Measurements from ENCODE around the gene TRPC1. TPM values are rescaled to one million over a fixed set of nuclear protein-coding genes. Genes with fewer than 3 reads are reported as not detected.

TRPC1 gene
- total RNA-seq, 1 donor from 2014 or later, result 12.3 TPM

GRCh38 chr3:142817356-142817755 is 93.5 kb downstream of the TRPC1 start:
- Histone ChIP-seq H3K27ac (no peak overlapping the region), H3K9me3 (no peaks in the 10 kb centered on the region), H3K4me3 (no peak overlapping the region), H3K27me3 (no peaks in the 10 kb centered on the region), H3K4me1 (no peaks in the 10 kb centered on the region), H3K36me3 (no peaks in the 10 kb centered on the region)
- no peak for DNase-seq (ENCODE audit: low spot score in 2 of 2)
- intact Hi-C loops (cut with DNase I), result no loop called here
- TF ChIP-seq, protein P1, sequence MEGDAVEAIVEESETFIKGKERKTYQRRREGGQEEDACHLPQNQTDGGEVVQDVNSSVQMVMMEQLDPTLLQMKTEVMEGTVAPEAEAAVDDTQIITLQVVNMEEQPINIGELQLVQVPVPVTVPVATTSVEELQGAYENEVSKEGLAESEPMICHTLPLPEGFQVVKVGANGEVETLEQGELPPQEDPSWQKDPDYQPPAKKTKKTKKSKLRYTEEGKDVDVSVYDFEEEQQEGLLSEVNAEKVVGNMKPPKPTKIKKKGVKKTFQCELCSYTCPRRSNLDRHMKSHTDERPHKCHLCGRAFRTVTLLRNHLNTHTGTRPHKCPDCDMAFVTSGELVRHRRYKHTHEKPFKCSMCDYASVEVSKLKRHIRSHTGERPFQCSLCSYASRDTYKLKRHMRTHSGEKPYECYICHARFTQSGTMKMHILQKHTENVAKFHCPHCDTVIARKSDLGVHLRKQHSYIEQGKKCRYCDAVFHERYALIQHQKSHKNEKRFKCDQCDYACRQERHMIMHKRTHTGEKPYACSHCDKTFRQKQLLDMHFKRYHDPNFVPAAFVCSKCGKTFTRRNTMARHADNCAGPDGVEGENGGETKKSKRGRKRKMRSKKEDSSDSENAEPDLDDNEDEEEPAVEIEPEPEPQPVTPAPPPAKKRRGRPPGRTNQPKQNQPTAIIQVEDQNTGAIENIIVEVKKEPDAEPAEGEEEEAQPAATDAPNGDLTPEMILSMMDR (IDR thresholded peaks at IDR 0.05), result no peak

DNA sequence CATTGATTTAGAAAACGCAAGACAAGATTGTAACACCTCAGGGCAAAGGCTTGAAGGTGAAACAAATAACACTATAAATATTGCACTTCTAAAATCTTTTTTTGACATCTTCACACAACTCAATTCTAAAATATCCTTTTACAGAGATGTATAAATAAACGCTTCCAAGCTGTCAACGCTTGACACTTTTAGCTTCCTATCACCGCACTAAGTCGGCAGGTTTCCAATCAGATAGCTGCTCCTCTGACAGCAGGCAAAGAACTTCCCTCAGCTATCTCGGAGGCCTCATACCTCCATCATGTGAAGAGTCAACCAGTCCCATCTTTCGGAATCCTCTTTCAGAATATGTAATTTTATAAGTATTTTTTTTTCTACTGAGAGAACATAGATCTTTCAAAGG is 94.1 kb downstream of the TRPC1 start:
- no peaks in the 10 kb centered on the region for H3K4me1 ChIP-seq
- intact Hi-C loops (cut with DNase I), result no loop called here

GRCh38 chr3:142818651-142819050 is 94.8 kb downstream of the TRPC1 start:
- no peaks in the 10 kb centered on the region for H3K4me1 ChIP-seq
- H3K9me3 ChIP-seq, result no peaks in the 10 kb centered on the region
- no peak overlapping the region for H3K27ac ChIP-seq
- TF ChIP-seq, protein P1 (IDR thresholded peaks at IDR 0.05), result no peak
- H3K4me3 ChIP-seq, result no peak overlapping the region
- H3K27me3 ChIP-seq, result no peaks in the 10 kb centered on the region
- H3K36me3 ChIP-seq, result no peaks in the 10 kb centered on the region
- intact Hi-C loops (cut with DNase I), result no loop called here
- DNase-seq (ENCODE audit: low spot score in 2 of 2), result no peak

More for the DNA sequence above, 94.1 kb downstream of the TRPC1 start:
- Histone ChIP-seq H3K4me3 (no peak overlapping the region), H3K27ac (no peak overlapping the region), H3K36me3 (no peaks in the 10 kb centered on the region), H3K27me3 (no peaks in the 10 kb centered on the region), H3K9me3 (no peaks in the 10 kb centered on the region)
- DNase-seq (ENCODE audit: low spot score in 2 of 2), result no peak
- TF ChIP-seq, protein P1 (IDR thresholded peaks at IDR 0.05), result no peak

GRCh38 chr3:142819179-142819578 is 95.3 kb downstream of the TRPC1 start:
- H3K27ac ChIP-seq, result no peak overlapping the region
- no peaks in the 10 kb centered on the region for H3K36me3 ChIP-seq
- DNase-seq (ENCODE audit: low spot score in 2 of 2), result no peak
- no peaks in the 10 kb centered on the region for H3K4me1 ChIP-seq
- H3K9me3 ChIP-seq, result no peaks in the 10 kb centered on the region
- intact Hi-C loops (cut with DNase I), result no loop called here
- H3K27me3 ChIP-seq, result no peaks in the 10 kb centered on the region
- no peak overlapping the region for H3K4me3 ChIP-seq
- TF ChIP-seq, protein P1 (IDR thresholded peaks at IDR 0.05), result no peak

- H3K4me1 ChIP-seq, result no peaks in the 10 kb centered on the region
- no peaks in the 10 kb centered on the region for H3K9me3 ChIP-seq
- no peaks in the 10 kb centered on the region for H3K36me3 ChIP-seq
- DNase-seq (ENCODE audit: low spot score in 2 of 2), result peak in 1 of 2 donors; percentile 84
- intact Hi-C loops (cut with DNase I), result loop anchor here (1.0 to 10.0 kb wide), 2 partner anchors 158 to 244 kb away; no protein-coding TSS in a partner anchor
- TF ChIP-seq, protein P1 (IDR thresholded peaks at IDR 0.05), result peak; percentile 72 to 89 (median 80)
- H3K27ac ChIP-seq, result no peak overlapping the region
- no peak overlapping the region for H3K4me3 ChIP-seq
- no peaks in the 10 kb centered on the region for H3K27me3 ChIP-seq
These were observed 105.0 kb downstream of the TRPC1 start for GRCh38 chr3:142828703-142829305.

DNA sequence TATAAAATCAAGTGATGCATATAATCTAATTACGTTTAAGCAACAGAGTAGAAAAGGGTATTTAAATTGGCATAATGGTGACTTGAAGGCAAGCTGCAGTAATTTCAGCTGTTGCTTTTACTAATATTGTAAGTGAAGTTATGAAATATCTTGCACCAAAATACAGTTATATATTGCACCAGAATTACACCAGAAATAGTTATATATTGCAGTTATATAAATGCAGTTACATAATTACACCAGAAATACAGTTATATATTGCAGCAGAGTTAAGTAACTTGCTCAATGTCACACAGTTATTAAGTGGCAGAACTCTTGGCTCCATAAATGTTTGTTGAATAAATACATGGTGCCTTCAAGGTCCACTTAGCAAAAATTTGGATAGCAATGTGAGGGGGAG is 113.7 kb downstream of the TRPC1 start:
- no peak overlapping the region for H3K4me3 ChIP-seq
- no peaks in the 10 kb centered on the region for H3K27me3 ChIP-seq
- TF ChIP-seq, protein P1 (IDR thresholded peaks at IDR 0.05), result no peak
- intact Hi-C loops (cut with DNase I), result no loop called here
- H3K9me3 ChIP-seq, result no peaks in the 10 kb centered on the region
- H3K27ac ChIP-seq, result no peak overlapping the region
- H3K36me3 ChIP-seq, result no peaks in the 10 kb centered on the region
- DNase-seq (ENCODE audit: low spot score in 2 of 2), result no peak
- no peaks in the 10 kb centered on the region for H3K4me1 ChIP-seq
